Lung microvascular endothelial cell (primary cell): ENCODE results near the gene COPB1. TPM values are rescaled to one million over a fixed set of nuclear protein-coding genes. Genes with fewer than 3 reads are reported as not detected.

Source experiments
- DNase-seq, 2 donors: peaks; one replicate each; pipeline versions ENCODE4 v3.0.0 to v3.0.0-alpha.2; 2010; ENCODE audit warnings: low read depth in 2 of 2
- total RNA-seq: library from RNA; depleted of rRNA; stranded (reverse); fragments of >200 nt; gene quantifications from 2 replicates; pipeline ENCODE4 v1.2.1, GENCODE V29; 2014

COPB1 gene
- total RNA-seq, 1 donor from 2014 or later: 190 TPM

DNA sequence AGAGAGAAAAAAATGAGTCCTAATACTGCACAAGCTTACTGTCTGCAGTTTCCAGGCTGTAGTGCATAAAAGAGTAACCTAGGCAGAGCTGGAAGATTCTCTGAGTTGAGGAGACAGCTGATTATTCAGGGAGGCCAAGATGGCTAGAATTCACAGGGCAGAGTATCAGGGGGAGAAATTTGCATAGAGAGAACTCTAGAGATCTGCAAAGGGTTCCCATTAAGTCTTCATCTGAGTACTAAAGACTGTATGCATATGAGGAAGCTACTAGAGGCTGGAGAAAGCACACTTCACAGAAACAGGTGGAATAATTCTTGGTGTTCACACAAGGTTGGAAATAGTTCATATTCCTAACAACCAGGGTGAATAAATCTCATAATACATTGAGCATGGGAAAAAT, 74.0 kb downstream of the COPB1 start:
- no peak for DNase-seq

DNA sequence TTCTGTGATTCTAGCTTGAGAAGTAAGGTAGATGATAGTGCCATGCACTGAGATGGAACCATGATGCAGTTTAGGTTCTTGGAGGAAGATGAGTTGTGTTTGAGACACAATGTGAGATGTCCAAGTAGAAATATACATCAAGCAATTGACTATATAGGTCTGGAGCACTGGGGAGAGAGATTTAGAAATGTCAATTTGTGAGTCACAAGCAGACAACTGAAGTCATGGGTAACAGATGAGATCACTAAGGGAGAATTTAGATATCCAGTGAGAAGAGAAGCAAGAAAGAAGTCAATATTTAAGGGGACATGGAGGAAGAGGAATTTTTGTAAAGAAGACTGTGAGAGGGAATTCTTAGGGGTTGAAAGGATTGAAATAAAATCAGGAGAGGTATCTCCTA, 75.5 kb downstream of the COPB1 start:
- DNase-seq: peak in 1 of 2 donors; percentile 45

DNA sequence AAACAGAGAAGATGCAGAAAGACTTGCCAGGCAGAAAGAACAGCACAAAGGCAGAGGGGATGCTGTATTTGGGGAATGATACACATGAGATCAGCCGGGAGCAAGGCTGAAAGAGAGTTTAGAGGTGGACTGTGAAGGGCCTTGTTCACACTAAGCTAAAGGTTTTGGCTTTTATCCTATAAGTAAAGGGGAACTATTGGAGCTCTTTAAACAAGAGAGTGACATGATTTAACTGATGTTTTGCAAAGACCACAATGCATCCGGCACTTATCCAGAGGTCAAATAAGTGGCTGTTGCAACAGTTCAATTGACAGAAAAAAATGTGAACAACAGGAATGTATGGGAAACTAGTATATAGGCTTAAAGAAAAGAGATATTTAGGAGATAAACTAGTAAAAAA, 76.0 kb downstream of the COPB1 start:
- DNase-seq: peak; percentile 38 to 40

DNA sequence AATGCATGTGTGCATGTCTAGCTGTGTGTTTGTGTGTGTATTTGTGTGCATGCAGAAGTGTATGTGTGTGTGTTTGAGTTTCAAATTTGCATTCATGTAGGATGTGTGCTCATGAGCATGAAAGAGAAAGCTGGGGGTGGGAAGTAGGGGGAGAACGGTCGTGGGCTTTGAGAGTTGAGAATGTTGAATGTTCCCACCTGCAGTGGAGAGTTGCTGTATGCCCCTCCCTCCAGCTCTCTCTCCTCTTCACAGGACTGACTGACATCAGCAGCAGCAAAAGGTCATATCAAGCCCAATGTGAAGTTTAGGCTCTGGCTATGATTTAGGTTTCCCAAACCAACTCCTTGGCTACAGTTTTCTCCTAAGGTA, 76.8 kb downstream of the COPB1 start:
- no peak for DNase-seq

DNA sequence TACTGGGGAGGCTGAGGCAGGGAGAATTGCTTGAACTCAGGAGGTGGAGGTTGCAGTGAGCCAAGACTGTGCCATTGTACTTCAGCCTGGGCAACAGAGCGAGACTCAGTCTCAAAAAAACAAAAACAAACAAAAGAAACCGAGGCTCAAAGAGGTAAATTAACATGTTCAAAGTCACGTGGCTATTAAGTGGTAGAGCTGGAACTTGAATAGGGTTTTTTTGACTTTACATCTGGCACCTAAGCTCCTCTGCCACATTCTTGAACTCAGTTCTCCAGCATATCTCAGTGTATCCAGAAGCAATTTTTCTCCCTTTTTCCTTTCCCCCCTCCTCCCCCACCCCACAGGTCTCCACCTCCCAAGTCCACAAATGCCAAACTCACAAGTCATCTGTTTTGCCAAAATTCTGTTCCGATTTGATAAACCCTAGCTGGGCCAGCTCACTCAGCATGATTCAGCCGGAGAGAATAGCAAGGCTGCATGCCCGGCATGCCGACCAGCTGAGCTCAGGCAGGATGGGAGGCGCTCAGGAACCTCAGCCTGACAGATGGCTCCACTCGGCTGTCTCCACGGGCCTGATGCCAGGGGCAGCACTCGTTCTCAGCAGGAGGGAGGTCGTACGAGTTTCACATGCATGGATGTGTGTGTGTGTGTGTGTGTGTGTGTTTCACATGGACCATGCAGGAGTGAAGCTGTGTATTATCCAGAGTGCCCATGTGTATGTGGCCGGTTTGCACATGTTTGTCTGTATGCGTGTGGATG, 77.4 kb downstream of the COPB1 start:
- DNase-seq: peak; percentile 94 to 98

DNA sequence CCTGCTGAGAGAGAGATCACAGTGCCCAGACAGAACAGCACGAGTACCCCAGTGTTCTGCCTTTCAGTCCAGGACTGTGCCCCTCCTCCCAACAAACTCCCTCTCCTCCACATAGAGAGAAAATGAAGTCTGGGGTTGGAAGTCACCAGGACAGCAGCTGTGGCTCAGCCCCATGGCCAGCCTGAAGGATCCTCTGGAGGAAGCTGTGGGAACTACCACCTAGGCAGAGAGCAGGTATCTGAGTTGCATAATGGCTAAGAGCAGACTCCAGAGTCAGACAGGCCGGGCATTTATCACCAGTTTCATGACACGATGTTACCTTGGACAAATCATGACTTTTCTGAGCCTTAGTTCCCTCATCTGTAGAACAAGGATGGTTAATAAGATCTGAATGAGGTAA, 79.4 kb downstream of the COPB1 start:
- DNase-seq: no peak

DNA sequence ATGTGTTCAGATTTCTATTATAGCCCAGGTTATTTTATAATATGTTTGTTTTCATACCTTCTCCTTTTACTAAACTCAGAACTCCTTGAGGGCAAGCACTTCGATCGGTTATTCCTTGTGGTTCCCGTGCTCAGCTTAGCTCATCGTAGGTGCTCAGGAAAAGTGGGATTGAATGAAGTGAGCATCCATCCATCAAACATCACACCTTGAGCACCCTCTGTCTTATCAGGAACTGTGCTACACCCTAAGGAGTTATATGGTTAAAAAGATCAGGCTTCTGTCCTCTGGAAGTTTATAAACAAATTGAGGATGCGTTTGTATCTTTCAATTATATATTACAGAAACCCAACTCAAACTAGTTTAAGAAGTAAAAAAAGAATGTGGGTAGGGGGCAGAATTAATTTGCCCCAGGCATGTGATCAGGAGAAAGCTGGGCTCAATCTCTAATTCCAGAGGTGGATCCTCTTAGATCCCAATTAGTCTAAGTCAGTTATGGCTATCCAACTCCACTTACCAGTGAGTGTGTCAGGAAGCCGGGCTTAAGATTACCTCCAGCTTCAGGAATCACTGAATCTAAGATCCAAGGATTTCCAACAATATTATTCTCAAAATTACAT, 80.7 kb downstream of the COPB1 start:
- DNase-seq: peak; percentile 65 to 66

DNA sequence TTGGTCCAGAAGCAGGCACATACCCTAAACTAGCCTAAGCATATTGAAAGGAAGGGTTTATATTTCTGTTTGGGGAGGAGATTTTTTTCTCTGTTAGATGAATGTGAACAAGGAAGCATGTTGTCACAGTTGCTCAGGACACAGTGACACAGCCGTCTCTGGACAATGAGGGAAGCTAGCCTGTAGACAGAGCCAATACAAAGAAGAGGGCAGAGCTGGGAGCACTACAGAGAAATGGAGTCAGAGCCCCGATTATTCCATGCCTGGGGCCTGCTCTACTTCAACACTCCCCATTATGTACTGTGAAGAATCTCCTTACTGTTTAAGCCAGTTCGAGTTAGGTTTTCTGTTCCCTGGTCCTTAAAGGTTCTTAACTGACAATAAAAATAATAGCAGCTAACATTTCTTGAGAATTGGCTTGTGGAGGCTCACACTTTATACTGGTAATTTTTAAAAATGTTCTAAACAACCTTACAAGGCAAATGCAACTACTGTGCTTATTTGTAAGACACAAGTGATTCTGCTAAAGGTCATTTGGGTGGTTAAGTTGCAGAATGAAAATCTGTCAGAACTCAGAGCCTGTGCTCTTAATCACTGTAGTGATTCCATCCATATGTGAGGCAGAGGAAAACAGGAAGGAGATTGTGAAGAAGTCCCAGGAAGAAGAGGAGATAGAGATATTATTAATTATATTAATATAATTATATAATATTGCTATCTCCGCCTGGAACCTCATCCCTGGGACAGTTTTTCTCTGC, 81.8 kb downstream of the COPB1 start:
- peak in 1 of 2 donors; percentile 18 for DNase-seq

DNA sequence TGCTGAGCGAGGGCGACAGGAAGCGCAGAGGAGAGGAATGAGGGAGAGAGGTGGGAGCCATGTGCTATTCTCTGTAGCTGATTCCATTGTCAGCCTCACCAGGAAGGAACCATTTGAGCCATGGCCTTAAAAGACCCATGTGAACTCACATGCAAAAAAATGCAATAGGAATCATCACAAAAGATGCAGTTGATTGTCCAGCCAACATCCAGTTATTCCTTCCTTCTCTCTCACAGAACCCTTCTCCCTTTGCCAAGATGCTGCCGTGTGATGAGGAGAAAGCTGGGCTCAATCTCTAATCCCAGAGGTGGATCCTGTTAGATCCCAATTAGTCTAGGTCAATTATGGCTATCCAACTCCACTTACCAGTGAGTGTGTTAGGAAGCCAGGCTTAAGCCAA, 82.4 kb downstream of the COPB1 start:
- DNase-seq: peak in 1 of 2 donors; percentile 39

DNA sequence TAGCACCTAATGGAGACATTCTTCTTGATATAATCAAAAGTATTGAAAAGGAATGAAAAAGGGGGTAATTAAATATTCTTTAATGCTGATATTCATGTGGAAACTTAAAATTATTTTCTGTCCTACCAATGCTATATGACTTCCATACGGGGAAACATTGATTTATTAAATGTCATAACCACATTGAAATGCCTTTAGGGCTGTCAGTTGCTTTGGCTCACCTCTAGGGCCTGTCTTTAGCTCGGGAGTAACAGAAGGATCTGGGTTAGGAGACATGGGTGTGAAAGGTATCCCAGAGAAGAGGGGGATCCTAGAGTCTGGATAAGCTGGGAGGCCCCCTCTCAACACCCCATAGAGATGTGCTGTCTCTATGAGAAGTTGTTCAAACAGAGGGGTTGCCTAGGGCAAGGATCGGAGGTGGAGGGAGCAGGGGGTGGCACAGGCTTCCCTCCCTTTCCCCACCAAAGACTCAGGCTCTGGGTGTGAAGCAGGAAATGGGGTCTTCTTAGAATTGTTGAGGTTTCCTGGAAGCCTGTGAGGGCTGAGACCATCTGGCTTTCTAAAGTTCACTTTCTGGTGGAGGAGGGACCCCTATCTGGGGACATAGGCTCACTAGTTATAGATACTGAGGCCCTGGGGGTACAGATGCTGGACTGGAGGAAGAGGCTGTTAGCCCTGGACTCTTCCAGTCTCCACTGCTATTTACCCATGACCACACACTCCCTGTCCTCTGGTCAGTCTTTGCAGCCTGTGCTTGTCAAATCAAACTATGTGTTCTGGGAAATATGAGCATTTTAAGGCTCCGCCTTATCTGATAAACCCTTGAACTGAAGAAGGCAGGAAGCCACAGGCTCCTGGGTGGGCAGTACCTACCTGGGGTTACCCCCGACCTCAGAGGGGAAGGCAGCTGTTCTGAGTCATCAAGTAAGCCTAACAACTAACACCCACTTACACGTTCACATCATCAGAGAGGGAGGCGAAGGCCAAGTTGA, 84.8 kb downstream of the COPB1 start:
- no peak for DNase-seq

DNA sequence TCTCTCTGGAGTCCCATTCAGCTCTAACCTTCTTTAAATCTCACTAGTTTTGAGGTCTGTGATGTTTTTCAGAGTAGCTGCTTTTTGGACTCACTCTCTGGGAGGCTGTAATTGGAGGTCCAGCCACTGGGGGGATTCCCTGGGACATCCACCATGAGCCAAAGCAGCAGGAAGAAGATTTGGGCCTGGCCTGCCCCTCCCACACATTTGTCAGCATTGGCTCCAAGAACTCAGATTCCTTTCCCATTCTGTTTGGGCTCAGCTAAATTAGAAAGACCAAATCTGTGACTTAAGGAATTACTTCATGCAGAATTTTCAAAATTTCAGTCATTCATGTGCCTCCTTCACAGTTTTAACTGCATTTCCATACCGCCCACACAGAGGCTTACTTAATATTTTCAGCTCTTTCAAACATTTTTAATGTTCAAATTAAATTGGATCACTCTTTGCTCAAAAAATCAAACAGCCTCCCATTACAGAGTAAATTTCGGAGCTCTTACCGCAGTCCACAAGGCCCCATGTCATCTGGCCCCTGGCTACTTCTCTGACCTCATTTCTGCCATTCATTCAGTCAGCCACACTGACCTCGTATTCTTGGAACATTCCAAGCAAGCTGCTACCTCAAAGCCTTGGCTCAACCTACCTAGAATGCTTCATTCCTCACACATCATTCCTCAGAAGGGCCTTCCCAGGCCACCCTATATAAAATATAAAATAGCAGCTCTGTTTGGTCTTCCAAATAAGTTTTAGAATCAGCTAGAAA, 86.1 kb downstream of the COPB1 start:
- DNase-seq: no peak

DNA sequence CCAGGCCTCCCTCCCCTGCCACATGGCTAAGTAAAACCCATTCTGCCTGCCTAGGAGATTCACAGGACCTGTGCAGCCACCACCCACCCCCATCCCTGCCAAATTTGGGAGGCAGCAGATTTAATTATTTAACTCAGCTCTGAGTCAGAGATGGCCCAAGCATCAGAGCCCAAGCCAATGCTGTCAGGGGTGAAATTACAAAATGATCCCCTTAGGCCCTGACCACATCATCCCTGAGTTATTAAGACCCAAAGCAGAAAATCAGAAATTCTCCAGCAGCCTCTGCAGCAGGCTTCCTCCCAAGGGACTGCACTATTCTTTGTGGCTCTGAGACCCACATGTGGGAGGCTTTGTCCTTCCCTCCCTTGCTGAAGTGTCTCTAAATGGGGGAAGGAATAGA, 87.8 kb downstream of the COPB1 start:
- no peak for DNase-seq

DNA sequence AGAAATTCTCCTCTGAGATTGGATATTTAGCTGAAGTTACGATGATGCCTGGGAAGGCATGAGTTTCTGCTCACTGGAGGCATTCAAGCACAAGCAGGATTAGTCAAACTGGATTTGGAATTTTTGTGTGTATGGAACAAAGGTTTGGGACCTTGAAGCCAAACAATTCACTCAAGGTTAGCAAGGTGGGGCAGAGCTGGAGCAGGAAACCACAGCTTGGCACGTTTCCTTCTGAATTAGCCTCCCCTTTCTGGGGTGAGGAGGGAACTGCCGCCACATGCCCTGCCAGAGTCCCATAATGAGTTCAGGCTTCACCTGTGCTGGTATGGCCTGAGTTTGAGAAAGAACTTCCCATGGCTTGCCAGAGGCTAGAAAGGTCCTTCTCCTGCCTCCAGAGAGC, 89.7 kb downstream of the COPB1 start:
- DNase-seq: no peak

DNA sequence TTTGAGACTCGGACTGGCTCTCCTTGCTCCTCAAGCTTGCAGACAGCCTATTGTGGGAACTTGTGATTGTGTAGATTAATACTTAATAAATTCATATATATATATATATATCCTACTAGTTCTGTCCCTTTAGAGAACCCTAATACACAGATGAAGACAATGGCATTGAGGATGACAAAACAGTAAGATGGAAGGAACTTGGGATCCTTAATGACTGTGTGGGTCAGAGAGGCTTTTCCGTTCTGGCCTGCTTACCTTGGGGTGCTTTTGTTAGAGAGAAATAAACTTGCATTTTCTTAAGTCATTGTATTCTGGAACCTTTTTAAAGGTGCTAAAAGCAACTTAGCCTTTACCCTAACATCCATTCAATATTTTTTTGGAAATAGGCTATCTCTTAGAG, 91.0 kb downstream of the COPB1 start:
- DNase-seq: no peak

Other genes with a start within 250 kb of the COPB1 start
- gene RRAS2, start 140.6 kb downstream of the COPB1 start, total RNA-seq: 96.5 and 119 TPM in 2 replicates
- 130 and 168 TPM in 2 replicates for gene PSMA1, start 20.6 kb upstream of the COPB1 start, total RNA-seq
- gene PDE3B, start 144.0 kb upstream of the COPB1 start, total RNA-seq: 0.22 and 0.40 TPM in 2 replicates